T-helper 2 cell (primary cell): ENCODE measurements around the gene SARM1.
A peak's percentile ranks its signal among the peaks of the same experiment; 100 is the strongest.
"Not testable (repeated sequence)": the region's sequence is repeated elsewhere in the genome, so short reads cannot be mapped to it uniquely, and the experiment has no call there.

Source experiments
- DNase-seq, 5 experiments: peaks; one replicate each; pipeline versions ENCODE4 v3.0.0 to v3.0.0-alpha.2; 2012 to 2022

SARM1 gene

DNA sequence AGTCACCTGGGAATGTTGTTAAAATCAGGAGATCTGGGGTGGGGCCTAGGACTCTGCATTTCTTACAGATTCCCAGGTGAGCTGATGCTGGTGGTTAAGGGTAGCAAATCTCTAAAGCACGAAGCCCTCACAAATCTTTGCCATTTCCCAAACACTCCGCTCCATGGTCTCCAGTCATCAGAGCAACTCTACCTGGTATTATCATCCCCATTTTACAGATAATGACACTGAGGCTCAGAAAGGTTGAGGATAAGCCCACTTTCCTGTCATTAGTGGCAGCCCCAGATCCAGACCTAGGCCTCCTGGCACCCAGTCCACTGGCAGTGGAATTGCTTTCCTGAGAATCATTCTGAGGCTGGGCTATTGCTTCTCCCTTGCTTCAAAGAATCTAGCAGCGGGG is 25.8 kb downstream of the SARM1 start:
- DNase-seq = no peak

DNA sequence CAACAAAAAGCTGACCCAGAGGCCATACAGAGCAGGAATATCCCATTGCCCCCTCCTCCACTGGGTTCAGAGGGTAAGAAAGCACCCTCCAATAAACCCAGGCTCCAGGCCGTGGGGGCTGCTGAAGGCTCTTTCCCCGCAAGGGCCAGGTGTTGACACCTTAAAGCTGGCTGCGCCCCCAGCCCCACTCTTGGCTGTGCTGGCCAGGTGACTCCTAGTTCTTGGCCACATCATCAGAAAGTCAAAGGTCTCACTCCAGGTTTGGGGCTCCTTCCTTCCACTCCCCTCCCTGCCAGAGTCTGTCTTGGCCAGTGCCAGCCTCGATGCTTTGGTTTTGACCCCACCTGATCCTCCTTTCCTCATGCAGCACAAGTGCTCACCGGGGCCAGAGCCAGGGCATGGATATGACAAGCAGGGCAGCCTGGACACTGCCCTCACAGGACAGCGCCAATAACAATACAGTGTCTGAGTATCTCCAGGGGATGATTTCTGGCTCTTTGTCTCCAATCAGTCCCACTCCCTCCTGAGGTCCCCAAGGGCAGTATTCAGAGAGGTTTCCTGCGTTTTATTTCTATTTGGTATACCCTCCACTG is 26.3 kb downstream of the SARM1 start:
- DNase-seq = no peak

DNA sequence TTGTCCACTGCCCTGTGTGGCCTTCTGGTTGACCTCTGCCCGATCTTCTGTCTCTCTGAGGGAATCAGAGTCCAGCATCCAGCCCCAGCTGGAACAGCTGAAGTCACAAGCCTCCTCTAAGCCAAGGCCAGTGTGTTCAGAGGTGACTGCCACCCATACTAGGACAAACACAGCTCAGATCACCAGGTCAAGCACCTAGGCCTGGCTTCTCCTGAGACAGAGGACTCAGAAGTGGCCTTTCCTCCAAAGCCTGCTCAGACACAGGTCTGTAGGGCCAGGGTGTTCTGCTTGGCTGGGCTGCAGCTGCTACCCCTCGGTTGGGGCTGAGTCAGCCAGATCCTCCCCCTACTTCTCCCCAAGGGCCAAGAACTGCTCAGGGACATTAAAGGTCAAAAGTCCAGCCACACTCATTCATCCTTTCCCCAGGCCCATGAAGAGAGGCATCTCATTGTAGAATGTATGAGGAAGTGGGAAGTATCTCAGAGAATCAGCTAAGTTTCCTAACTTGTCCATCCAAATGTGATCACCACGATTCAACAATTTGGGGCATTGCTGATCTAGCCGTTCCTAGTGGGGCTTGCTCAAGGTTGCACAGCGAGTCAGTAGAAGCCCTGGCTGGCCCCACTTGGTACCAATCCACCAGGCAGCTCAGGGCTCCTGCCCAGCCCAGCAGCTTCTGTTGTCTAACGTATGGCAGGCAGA is 26.9 kb downstream of the SARM1 start:
- DNase-seq = no peak

DNA sequence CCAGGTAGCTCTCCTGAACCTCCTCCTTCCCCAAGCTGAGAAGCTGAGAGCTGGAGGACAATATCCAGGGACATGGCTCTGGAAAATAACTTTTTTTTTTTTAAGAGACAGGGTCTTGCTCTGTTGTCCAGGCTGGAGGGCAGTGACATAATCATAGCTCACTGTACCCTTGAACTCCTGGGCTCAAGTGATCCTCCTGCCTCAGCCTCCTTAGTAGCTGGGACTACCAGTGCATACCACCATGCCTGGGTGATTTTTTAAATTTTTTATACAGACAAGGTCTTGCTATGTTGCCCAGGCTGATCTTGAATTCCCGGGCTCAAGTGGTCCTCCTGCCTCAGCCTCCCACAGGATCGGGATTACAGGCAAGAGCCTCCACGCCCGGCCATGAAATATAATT is 28.3 kb downstream of the SARM1 start:
- no peak for DNase-seq

DNA sequence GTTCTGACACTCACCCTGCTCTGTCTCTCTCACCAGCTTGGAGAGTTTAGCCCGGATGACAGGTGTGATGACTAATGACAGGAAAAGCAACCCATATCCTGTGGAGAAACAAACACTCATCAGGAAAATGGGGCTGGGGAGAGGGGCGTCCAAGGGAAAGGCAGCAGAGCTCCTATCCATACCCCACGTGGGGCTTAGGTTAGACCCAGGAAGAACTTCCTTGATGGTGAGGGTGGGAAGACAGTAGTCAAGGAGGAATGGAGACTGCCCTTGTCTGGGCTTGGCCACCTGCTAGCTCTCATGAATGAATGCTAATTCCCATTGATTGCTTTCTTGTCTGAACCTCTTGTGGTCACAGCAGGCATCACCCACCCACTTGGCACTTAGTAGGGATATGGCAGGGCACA is 30.7 kb downstream of the SARM1 start:
- no peak for DNase-seq

DNA sequence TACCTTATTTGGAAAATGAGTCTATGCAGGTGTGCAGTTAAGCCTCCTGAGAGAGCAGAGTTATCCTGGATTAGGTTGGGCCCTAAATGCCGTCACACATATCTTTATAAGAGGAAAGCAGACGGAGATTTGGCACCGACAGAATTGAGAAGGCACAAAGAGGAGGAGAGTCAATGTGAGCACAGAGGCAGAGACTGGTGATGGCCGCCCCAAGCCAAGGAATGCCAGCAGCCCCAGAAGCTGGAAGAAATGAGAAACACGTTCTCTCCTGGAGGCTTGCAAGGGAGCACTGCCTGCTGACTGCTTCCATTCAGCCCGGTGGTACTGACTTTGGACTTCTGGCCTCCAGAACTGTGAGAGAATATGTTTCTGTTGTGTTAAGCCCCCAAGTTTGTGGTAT is 31.4 kb downstream of the SARM1 start:
- no peak for DNase-seq

DNA sequence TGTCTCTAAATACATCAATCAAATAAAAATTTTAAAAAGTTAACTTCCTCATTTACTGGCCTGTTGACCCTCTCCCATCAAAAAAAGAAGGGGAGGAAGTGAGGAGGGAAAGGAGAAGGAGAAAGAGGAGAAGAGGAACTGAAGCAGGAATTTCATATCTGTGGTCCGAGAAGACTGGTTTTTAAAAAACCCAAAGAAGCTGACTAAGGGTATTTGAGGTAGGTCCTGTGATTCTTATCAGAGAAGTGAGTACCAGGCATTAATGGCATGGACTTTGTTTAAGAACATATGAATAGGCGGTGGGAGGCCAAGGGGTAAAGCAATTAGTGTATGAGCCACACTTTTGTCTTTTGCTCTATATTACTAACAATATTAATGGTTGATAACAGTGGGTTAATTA is 32.5 kb downstream of the SARM1 start:
- DNase-seq = no peak

DNA sequence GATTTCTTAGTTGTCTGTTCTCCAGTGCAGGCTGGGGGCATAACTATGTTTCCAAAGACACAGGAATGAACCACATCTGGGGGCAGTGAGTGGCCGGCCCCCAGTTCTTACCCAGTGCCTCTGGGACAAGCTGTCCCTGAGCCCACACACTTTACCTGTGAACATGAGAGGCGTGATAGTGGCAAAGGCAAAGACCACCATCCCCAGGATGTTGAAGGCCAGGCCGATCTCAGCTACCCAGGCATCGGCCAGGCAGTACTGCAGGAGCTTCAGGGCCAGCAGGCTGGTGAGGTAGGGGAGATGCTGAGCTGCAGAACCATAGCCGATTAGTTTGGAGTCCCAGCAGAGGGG is 32.9 kb downstream of the SARM1 start:
- no peak for DNase-seq

DNA sequence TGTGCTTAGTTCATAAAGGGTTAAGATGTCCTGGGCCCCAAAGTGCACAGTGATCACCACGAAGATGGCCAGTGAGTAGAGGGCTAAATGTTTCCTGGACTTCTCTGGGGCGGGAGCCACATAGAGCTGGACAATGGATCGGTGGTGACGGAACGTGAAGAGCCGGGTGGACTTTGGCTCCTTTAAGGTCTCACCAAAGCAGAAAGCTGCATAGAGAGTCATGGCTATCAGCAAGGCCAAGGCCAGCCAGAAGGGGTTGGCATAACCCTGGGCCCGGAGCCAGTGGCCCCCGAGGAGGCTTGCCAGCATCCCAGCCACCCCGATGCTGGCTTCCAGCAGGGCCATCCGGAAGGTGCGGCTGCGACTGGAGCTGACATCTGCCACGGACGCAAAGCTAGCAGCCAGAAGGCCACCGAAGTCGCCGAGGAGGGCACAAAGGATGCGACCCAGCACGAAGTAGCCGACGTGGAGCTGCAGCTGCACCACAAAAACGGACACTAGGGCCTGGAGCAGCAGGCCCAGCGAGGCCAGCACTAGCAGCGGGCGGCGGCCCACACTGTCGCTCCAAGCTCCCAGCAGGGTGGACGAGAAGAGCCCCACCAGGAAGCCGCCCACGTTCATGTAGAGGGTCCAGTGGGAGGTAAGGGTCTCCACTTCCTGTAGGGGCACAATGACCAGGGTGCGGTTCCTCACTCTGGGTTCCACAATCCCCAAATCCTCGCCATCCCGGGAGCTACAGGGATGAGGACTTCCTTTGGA is 33.5 kb downstream of the SARM1 start:
- no peak for DNase-seq

DNA sequence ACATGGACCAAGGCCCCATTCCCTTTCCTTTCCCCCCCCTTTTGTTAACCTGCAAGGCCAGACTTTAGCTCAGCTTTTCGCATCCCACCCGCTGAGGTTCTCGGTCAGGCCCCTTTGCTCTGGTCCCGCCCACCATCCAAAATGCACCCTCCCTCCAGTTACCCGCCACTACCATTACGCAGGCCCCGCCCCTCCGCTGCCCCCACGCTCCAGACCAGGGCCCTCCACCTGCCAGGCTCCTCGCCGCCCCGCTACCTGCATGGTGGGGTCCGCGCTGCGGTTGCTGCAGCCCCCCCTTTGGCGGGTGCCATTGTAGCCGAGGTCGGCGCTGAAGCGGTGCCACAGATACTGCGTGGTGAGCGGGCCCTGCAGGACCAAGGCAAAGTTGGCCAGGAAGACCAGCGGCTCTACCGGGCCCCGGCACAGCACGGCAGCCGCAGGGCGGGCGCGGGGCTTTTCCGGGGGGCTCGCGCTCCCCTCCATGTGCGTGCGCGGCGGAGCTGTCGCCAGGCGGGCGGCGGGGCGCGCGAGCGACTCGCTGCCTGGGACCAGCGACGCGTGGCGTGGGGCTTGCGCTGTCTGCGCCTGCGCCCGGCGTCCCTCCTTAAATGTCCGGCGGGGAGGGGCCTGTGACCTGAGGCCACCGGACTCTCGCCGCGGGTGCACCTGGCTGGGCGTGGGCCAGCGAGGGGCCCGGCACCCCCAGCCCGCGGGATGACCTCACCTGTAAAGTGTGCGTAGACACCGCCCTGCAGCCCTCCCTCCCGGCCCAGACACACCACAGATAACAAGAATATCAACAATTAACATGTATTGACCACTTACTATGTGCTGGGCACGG is 34.4 kb downstream of the SARM1 start, which contains the start of gene SLC46A1:
TSS of gene SLC46A1 (minus strand) at position 581 of the 841 bp plus-strand sequence. CDS start at position 483, 98 bp downstream.
- DNase-seq = peak in 3 of 5 experiments; percentile 16 to 49 (median 35)

DNA sequence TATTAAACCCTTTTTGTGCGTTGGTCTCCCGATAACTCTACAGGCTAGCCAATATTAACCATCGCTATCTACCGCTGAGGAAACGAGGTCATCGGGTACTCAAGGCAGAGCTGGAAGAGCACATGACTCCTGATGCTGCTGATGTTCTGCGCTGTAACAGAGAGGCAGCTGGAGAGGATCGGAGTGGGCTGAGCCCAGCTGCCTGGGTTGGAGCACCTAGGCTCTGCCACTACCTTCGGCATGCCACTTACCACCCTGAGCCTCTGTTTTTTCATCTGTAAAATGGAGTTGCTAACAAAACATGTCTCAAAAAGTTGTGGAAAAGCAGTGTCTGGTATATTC is 35.0 kb downstream of the SARM1 start:
- peak in 1 of 5 experiments; percentile 12 for DNase-seq

DNA sequence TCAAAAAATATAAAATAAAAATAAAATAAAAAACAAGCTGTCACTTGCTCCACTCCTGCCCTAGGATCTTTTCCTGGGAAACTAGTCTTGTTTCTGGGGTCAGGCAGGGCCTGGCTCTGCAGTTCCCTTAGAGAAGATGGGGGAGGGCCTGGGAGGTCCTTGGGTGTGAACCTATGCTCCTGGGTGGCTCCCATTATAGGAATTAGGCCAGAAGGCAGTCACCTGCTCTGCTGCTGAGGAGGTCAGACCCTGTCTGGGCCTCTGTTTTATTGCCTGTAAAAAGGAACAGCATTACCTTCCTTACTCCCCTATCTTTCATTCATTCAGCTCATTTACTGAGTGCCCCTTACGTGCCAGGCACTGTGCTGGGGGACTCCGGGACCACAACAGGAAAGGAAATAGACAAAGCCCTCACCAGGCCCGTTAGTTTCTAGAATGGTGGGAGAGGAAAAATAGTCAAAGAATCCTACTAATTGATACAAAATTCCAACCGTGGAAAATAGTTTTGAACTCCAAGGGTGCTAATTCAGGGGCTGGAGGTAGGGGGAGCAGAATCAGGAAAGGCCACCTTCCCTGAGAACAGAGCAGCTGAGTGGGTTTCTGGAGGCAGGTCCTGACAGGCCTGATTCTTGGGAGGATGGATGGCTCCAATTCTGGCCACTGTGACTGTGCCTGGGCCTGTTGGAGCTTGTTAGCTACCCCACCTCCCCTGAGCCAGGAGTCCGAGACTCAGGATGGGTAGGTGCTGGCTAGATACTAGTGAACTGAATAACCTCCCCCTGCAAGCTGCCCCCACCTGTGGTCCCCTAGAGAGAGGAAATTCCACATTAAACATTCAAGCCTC is 35.9 kb downstream of the SARM1 start:
- DNase-seq = no peak

DNA sequence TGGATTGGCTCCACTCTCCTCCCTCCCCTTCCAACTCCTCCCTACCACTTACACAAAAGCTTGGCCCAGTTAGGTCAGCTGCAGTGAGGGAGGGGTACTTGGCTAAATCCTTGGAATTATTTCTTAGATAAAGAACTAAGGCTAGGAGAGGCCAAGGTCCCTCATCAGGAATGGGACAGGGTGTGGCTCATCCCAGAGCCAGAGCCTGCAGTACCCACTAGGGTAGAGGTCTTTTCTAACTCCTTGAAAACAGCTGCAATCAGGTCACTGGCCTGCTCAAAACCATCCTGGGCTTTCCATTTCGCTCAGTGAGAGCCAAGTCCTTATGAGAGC is 36.4 kb downstream of the SARM1 start:
- DNase-seq = no peak

DNA sequence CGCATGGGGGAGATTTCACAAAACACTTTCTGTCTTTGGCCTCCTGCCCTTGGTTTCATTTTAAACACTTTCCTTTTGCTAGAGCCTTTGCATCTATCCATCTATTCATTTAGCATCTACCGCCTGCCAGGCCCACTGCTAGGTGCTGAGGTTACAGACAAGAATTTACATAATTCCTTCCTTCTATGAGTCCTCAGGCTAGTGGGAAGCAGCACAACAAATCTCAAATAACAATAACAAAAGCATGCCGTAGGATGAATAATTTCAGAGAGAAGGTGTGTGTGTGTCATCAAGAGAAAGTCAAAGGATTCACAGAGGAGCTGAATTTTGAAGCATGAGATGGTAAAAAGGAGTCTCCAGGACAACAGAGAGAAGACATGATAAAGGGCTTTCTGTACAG is 40.6 kb downstream of the SARM1 start:
- no peak for DNase-seq

DNA sequence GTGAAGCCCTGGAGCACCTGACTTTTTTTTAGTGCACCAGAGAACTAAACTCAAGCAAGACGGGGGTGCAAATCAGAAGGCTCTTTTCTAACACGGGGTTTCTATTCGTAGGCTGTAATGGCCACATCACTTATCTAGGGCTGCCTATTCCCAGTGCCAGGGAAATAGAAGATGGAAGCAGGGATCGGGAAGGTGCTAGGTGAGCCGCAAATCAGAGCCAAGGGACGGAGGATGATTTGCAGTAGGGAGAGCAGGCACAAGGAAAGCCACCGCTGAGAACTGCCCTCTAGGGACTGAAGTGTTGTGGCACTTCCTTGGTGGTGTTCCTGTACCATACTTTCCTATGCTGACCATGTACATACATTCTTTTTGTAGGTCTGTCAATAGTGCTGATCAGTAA is 42.3 kb downstream of the SARM1 start:
- no peak for DNase-seq

DNA sequence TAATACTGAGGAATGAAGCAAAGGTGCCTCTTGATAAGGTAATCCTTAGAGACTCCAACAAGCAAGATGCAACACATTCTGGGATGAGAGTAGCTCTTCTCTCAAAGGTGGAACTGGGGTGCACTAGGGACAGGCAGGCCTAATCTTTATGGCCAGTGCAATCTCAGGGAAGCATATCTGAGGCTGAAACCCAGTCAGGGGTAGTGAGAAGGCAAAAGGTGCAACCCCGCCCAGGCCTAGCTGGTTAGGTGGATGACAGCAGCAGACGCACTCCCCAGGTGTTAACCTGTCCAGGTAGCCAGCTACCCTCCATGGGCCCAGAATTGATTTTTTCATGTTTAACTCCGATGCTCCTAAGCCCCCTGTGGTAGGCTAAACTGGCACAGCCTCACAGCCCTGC is 44.4 kb downstream of the SARM1 start:
- DNase-seq = no peak

DNA sequence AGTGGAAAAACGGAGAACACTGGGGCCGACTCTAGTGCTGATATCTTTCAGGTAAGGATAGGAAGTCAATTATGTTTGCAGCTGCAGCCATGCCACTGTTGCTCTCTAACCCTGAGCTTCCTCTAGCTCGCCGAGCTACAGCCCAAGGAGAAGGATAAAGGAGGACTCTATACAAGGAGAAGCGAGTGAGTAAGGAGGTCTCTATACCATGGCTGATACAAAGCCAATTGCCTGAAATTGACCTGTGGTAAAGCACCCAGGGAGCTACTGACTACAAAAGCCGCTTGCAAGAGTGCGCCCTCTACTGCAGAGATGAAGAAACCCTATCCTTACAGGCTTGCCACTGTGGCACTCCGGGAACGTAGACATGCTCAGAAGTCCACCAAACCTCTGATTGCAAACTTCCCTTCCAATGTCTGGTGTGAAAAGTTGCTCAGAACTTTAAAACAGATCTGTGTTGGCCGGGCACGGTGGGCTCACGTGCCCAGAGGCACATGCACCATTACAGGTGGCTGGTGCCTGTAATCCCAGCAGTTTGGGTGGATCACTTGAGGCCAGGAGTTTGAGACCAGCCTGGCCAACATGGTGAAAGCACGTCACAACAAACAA is 45.3 kb downstream of the SARM1 start:
- DNase-seq = peak in 4 of 5 experiments; percentile 8 to 67 (median 24)

DNA sequence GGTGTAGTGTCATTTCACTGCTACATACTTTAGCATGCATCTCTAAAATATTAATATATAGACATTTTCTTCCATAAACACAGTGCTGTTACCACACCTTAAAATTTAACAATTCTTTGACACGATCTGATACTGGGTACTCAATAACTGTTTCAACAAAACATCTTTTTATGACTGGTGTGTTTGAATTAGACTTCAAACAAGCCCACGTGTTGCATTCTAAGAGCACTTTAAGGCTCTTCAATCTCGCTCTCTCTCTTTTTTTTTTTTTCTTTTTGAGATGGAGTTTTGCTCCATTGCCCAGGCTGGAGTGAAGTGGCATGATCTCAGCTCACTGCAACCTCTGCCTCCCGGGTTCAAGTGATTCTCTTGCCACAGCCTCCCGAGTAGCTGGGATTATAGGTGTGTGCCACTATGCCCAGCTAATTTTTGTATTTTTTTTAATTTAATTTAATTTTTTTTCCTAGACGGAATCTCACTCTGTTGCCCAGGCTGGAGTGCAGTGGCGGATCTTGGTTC is 50.4 kb downstream of the SARM1 start:
- no peak for DNase-seq

DNA sequence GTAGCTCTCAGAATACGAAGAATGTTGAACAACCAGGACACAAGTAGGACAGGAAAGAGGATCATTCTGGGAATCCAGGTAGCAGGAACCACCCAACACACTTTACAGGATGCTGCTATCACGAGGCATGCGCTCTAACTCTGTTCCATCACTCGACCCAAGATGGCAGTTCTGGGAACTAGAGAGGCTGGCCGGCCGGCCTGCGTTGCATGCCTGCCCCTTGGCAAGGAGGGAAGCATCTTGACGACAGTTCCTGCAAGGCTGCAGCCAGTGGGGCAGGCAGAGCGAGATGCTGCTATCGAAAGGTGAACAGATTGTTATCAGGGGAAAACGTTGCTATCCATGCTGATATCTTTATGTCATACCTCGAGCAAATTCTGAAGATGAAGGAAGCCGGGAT is 53.7 kb downstream of the SARM1 start:
- no peak for DNase-seq

DNA sequence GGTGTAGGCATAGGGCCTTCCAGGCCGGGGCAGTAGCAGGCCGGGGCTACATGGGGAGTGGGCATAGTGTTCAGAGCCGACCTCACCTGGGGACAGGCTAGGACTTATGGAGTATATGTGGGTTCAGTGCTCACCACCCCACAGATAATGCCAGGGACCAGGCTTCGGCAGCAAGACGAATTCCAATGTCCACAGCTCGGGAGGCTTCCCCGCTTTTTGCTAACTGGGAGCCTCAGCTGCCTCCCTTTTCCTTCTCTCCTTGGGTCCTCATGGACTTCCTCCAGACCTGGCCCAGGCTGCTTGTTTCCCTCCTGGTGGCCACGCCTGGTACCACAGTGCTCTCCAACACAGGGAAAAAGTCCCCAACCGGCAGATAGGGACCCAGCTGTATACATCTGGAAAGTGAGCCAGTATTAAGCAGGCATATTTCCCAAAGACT is 54.6 kb downstream of the SARM1 start:
- no peak for DNase-seq

DNA sequence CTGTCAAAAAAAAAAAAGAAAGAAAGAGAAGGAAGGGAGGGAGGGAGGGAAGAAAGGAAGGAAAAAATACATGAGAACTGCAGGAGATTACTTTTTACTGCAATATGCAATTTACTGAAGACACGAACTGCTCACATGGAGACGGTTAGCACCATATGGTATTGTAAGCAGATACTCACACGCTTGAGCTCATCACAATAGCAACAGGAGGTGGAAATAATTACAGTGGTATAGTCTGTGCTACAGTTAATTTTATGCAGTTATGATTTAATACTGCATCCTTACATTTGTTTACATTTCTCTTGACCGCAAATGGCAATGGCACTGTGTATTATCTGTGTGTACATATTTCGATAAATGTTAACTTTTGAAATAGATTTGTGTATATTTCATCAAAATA is 55.9 kb downstream of the SARM1 start:
- no peak for DNase-seq

DNA sequence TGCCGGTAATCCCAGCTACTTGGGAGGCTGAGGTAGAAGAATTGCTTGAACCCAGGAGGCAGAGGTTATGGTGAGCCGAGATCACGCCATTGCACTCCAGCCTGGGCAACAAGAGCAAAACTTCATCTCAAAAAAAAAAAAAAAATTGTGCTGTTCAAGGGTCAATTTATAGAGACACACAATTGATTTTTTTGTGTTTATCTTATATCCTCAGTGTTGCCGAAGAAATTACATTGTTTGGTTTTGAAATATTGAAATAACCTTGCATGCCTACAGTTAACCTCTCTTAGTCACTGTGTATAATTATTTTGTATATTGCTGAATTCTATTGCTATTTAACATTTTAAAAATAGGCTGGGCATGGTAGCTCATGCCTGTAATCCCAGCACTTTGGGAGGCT is 56.5 kb downstream of the SARM1 start:
- not testable (repeated sequence) for DNase-seq
